SU-DHL-6 (cell line): Measurements from ENCODE around the gene IL1RL2.

Experiments
- H2AFZ ChIP-seq: fragments of 200-600 bp; sonication (generic); 2 replicates; pipeline ENCODE4 v1.6.1; 2014; ENCODE audit warnings: low read depth, mild to moderate bottlenecking, moderate library complexity, mixed read lengths, antibody characterized with exemption, low read length; ENCODE audit not compliant: severe bottlenecking
- H3F3A ChIP-seq: fragments of 200-600 bp; shearing (Covaris generic); 2 replicates; pipeline ENCODE4 v1.6.0; 2016; ENCODE audit warnings: antibody characterized with exemption, mild to moderate bottlenecking; ENCODE audit not compliant: insufficient read depth
- H3K27ac ChIP-seq: fragments of 200-600 bp; sonication (generic); 2 replicates; pipeline ENCODE4 v1.5.1; 2016; ENCODE audit warnings: low read depth, mild to moderate bottlenecking, low read length, moderate library complexity, mixed read lengths
- H3K27me3 ChIP-seq: fragments of 200-600 bp; sonication (generic), shearing (Covaris generic); 2 replicates; pipeline ENCODE4 v1.6.0; 2014; ENCODE audit warnings: mild to moderate bottlenecking, low read length
- H3K36me3 ChIP-seq: fragments of 200-600 bp; sonication (generic); 2 replicates; pipeline ENCODE4 v1.6.1; 2014; ENCODE audit warnings: mild to moderate bottlenecking, low read length, mixed read lengths
- H3K4me2 ChIP-seq: fragments of 300-600, 200-600 bp; shearing (Covaris generic), sonication (generic); 2 replicates; pipeline ENCODE4 v1.6.0; 2014; ENCODE audit warnings: low read length, low read depth, mild to moderate bottlenecking; ENCODE audit not compliant: poor library complexity, severe bottlenecking
- H3K4me3 ChIP-seq: fragments of 200-600 bp; sonication (generic); 2 replicates; pipeline ENCODE4 v1.5.1; 2014; ENCODE audit warnings: antibody characterized with exemption, low read length, mild to moderate bottlenecking, mixed read lengths; ENCODE audit not compliant: insufficient read depth, poor library complexity, severe bottlenecking
- H3K79me2 ChIP-seq: fragments of 200-600 bp; sonication (generic); 2 replicates; pipeline ENCODE4 v1.6.1; 2014; ENCODE audit warnings: mild to moderate bottlenecking, low read length, moderate library complexity; ENCODE audit not compliant: insufficient read depth
- H3K9ac ChIP-seq: fragments of 200-600 bp; sonication (generic); 2 replicates; pipeline ENCODE4 v1.7.0; 2014; ENCODE audit warnings: mild to moderate bottlenecking, low read length
- H3K9me2 ChIP-seq: fragments of 200-600 bp; sonication (generic); replicated peaks from 2 replicates; pipeline ENCODE4 v1.6.1; 2014; ENCODE audit warnings: low read length; ENCODE audit not compliant: insufficient read depth
- H3K9me3 ChIP-seq: fragments of 200-600 bp; sonication (generic); 2 replicates; pipeline ENCODE4 v1.6.1; 2014; ENCODE audit warnings: low read length, mixed read lengths; ENCODE audit not compliant: insufficient read depth
- H4K20me1 ChIP-seq: fragments of 200-600 bp; sonication (generic); 2 replicates; pipeline ENCODE4 v1.6.1; 2014; ENCODE audit warnings: low read depth, mild to moderate bottlenecking, antibody characterized with exemption, low read length, moderate library complexity, mixed read lengths
- EZH2phosphoT487 ChIP-seq: fragments of 200-600 bp; sonication (generic), shearing (Covaris generic); conservative IDR thresholded peaks from 2 replicates; pipeline ENCODE4 v1.6.1; 2018; ENCODE audit warnings: mild to moderate bottlenecking, antibody characterized with exemption, low read length, moderate library complexity, mixed read lengths
- TF ChIP-seq, protein P1 (sequence below): fragments of 200-600 bp; sonication (generic); IDR thresholded peaks from one replicate; pipeline ENCODE4 v1.5.1; 2017; ENCODE audit warnings: antibody characterized with exemption, mild to moderate bottlenecking, low read length, moderate library complexity; ENCODE audit not compliant: insufficient read depth, poor library complexity, severe bottlenecking

IL1RL2 gene

DNA sequence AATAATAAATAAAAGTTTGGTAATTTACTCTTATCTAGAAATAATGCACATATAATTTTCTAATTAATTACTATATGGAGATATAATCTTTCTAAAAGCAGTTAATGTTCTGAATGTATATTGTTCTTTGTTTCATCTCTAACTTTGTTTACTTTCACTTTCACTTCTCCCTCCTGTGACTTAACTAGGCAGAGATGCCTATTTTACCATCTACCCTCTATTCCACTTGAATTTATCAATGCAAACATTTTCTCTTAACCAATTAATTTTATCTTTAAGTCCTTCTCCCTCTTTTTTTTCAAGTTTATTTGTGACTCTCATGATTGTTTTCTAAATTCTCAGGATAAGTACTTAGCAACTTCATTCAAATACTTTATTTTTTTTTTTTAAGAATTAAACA is 69.5 kb downstream of the IL1RL2 start:
- Histone ChIP-seq H3K9me2 (no peaks in the 10 kb centered on the region), H3K36me3 (no peaks in the 10 kb centered on the region), H3K9ac (no peak overlapping the region), H2AFZ (no peak overlapping the region), H3K79me2 (no peaks in the 10 kb centered on the region), H3K27ac (no peak overlapping the region), H3K4me2 (no peak overlapping the region), H3K4me3 (no peak overlapping the region), H3K9me3 (no peaks in the 10 kb centered on the region), H3K27me3 (no peaks in the 10 kb centered on the region), H3F3A (no peaks in the 10 kb centered on the region), H4K20me1 (no peaks in the 10 kb centered on the region)
- TF ChIP-seq, protein P1, sequence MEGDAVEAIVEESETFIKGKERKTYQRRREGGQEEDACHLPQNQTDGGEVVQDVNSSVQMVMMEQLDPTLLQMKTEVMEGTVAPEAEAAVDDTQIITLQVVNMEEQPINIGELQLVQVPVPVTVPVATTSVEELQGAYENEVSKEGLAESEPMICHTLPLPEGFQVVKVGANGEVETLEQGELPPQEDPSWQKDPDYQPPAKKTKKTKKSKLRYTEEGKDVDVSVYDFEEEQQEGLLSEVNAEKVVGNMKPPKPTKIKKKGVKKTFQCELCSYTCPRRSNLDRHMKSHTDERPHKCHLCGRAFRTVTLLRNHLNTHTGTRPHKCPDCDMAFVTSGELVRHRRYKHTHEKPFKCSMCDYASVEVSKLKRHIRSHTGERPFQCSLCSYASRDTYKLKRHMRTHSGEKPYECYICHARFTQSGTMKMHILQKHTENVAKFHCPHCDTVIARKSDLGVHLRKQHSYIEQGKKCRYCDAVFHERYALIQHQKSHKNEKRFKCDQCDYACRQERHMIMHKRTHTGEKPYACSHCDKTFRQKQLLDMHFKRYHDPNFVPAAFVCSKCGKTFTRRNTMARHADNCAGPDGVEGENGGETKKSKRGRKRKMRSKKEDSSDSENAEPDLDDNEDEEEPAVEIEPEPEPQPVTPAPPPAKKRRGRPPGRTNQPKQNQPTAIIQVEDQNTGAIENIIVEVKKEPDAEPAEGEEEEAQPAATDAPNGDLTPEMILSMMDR = no peak
- TF ChIP-seq EZH2phosphoT487 = no peak

DNA sequence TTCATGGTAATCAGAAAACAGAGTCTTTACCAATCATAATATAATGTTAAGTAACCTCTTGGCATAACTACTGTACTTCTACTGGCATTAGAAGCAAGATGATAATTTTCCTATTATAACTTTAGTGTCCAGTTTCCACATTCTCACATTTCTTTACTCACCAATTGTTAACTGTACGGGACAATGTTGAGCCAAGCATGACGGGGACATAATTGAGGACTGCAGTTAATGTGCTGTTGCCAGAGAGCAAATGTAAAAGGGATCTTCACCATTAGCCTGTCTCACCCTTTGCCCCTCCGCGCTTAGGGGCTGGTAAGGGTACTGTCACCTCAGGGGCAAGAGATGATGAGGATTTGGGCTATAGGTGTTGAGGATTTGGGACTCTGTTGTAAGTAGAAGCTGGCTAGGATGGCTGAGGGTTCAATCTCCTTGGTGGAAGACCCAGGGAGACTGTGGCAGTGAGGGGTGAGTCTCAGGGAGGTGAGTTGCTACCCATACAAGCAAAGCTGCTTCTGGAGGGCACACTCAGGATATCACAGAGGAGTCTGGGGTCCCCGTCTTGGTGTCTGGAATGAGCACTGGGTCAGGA is 70.1 kb downstream of the IL1RL2 start:
- Histone ChIP-seq H3K27me3 (no peaks in the 10 kb centered on the region), H3K9me3 (no peaks in the 10 kb centered on the region), H3K9me2 (no peaks in the 10 kb centered on the region), H2AFZ (no peak overlapping the region), H3K27ac (no peak overlapping the region), H3K79me2 (no peaks in the 10 kb centered on the region), H3K9ac (no peak overlapping the region), H3K36me3 (no peaks in the 10 kb centered on the region), H3F3A (no peaks in the 10 kb centered on the region), H3K4me3 (no peak overlapping the region), H4K20me1 (no peaks in the 10 kb centered on the region), H3K4me2 (no peak overlapping the region)
- TF ChIP-seq, protein P1 = no peak
- TF ChIP-seq EZH2phosphoT487 = no peak

DNA sequence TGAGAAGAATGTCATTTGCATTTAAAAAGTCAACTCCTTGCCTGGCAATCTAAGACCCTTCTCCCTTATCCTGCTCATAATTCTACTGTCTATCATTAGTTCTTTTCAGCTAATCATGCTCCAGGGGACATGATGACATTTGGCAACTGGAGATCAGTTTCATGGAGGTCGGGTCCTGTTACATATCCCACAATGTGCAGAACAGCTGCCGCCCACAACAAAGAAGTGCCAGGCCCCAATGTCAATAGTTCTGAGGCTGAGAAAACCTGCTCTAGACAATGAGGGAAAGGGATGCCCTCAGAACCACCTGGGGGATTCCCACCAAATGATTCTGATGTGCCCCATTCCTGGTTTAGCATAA is 71.2 kb downstream of the IL1RL2 start:
- Histone ChIP-seq H3K27me3 (no peaks in the 10 kb centered on the region), H3K9me3 (no peaks in the 10 kb centered on the region), H3K9me2 (no peaks in the 10 kb centered on the region), H3K36me3 (no peaks in the 10 kb centered on the region), H3F3A (no peaks in the 10 kb centered on the region), H3K4me2 (no peak overlapping the region), H2AFZ (no peak overlapping the region), H3K27ac (no peak overlapping the region), H3K4me3 (no peak overlapping the region), H4K20me1 (no peaks in the 10 kb centered on the region), H3K79me2 (no peaks in the 10 kb centered on the region), H3K9ac (no peak overlapping the region)
- TF ChIP-seq EZH2phosphoT487 = no peak

DNA sequence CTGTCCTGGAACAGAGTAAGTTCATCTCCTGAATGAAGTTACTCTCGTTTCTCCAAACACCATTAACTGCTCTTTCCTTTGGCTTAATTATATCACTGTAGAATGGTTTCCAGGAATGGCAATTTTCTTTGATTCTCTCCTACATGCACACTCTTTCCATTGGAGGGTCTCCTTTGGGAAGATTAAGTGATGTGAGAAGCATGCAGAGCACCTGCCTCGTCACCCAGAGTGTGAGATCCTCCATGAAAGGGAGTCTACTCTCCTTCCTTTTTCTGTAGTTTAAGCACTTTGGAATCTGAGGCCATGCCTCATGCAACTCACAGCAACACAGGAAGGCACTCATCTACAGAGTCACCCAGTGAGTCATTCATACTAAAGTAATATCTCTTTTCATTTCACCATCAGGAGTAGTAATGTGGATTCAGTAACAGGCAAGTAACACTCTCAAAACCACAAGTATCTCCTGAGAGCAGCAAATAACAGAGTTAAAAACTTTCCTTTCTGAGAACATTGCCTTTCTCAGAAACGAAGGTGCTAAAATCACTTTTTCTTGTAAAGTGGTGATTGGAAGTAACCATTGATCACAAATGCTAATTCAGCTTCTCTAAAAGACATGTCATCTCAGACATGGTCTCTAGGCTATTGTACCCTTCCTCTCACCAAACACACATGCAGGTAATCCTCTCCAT is 71.7 kb downstream of the IL1RL2 start:
- no peak overlapping the region for H3K27ac ChIP-seq
- H3K9ac ChIP-seq = no peak overlapping the region
- H3F3A ChIP-seq = no peaks in the 10 kb centered on the region
- no peaks in the 10 kb centered on the region for H3K27me3 ChIP-seq
- H4K20me1 ChIP-seq = no peaks in the 10 kb centered on the region
- no peak overlapping the region for H2AFZ ChIP-seq
- H3K9me3 ChIP-seq = no peaks in the 10 kb centered on the region
- H3K4me2 ChIP-seq = no peak overlapping the region
- H3K4me3 ChIP-seq = no peak overlapping the region
- no peak for TF ChIP-seq EZH2phosphoT487
- TF ChIP-seq, protein P1 = no peak
- H3K36me3 ChIP-seq = no peaks in the 10 kb centered on the region
- no peaks in the 10 kb centered on the region for H3K9me2 ChIP-seq
- H3K79me2 ChIP-seq = no peaks in the 10 kb centered on the region
